MM.1S (cell line): Measurements from ENCODE around the gene RAB35.

ENCODE experiments used
- DNase-seq: peaks from one replicate; pipeline ENCODE4 v3.0.0-alpha.2; 2015
- H2AFZ ChIP-seq: fragments of 300-600 bp; sonication (generic); 2 replicates; pipeline ENCODE4 v1.6.0; 2016; ENCODE audit warnings: antibody characterized with exemption, low read length
- H3F3A ChIP-seq: fragments of 300-600 bp; sonication (generic); 2 replicates; pipeline ENCODE4 v1.6.1; 2016; ENCODE audit warnings: mild to moderate bottlenecking, antibody characterized with exemption, low read length, moderate library complexity, mixed read lengths; ENCODE audit not compliant: insufficient read depth
- H3K27ac ChIP-seq: fragments of 300-600 bp; sonication (generic); 2 replicates; pipeline ENCODE4 v1.5.1; 2016; ENCODE audit warnings: mild to moderate bottlenecking, low read length
- H3K27me3 ChIP-seq: fragments of 300-600 bp; sonication (generic); replicated peaks from 2 replicates; pipeline ENCODE4 v1.6.0; 2016; ENCODE audit warnings: low read length; ENCODE audit not compliant: insufficient read depth
- H3K36me3 ChIP-seq: fragments of 300-600 bp; sonication (generic); replicated peaks from 2 replicates; pipeline ENCODE4 v1.6.1; 2016; ENCODE audit warnings: mild to moderate bottlenecking, low read length, mixed read lengths; ENCODE audit not compliant: insufficient read depth
- H3K4me1 ChIP-seq: fragments of 300-600 bp; sonication (generic); 2 replicates; pipeline ENCODE4 v1.6.1; 2016; ENCODE audit warnings: low read length, mixed read lengths
- H3K4me2 ChIP-seq: fragments of 300-600 bp; sonication (generic); 2 replicates; pipeline ENCODE4 v1.6.0; 2016; ENCODE audit warnings: low read depth, low read length
- H3K4me3 ChIP-seq: fragments of 300-600 bp; sonication (generic); 2 replicates; pipeline ENCODE4 v1.5.1; 2016; ENCODE audit warnings: low read length, mixed read lengths
- H3K79me2 ChIP-seq: fragments of 300-600 bp; sonication (generic); 2 replicates; pipeline ENCODE4 v1.6.1; 2016; ENCODE audit warnings: mixed run types, low read length, mixed read lengths
- H3K9ac ChIP-seq: fragments of 300-600 bp; sonication (generic); 2 replicates; pipeline ENCODE4 v1.6.1; 2016; ENCODE audit warnings: low read length, mixed read lengths
- H3K9me2 ChIP-seq: fragments of 300-600 bp; sonication (generic); replicated peaks from 2 replicates; pipeline ENCODE4 v1.6.1; 2016; ENCODE audit warnings: mild to moderate bottlenecking, low read length, mixed read lengths; ENCODE audit not compliant: insufficient read depth
- H3K9me3 ChIP-seq: fragments of 300-600 bp; sonication (generic); replicated peaks from 2 replicates; pipeline ENCODE4 v1.6.1; 2016; ENCODE audit warnings: mild to moderate bottlenecking, low read length, mixed read lengths; ENCODE audit not compliant: insufficient read depth
- H4K20me1 ChIP-seq: fragments of 300-600 bp; sonication (generic); 2 replicates; pipeline ENCODE4 v1.6.1; 2016; ENCODE audit warnings: mild to moderate bottlenecking, low read length, moderate library complexity, mixed read lengths; ENCODE audit not compliant: insufficient read depth
- CTCF ChIP-seq: fragments of 300-600 bp; sonication (generic); IDR thresholded peaks from 2 replicates; pipeline ENCODE4 v1.5.1; 2016; ENCODE audit warnings: antibody characterized with exemption, low read length, mixed read lengths
- EZH2 ChIP-seq: fragments of 300-600 bp; sonication (generic); optimal IDR thresholded peaks from 2 replicates; pipeline ENCODE3; 2017; ENCODE audit warnings: low read depth, mild to moderate bottlenecking, antibody characterized with exemption, low read length, mixed read lengths
- EZH2phosphoT487 ChIP-seq: fragments of 300-600 bp; sonication (generic); IDR thresholded peaks from 2 replicates; pipeline ENCODE4 v1.6.1; 2018; ENCODE audit warnings: antibody characterized with exemption, low read length

Gene RAB35

GRCh38 chr12:120130011-120130410, 13.5 kb upstream of the RAB35 start:
- H4K20me1 ChIP-seq: no peaks in the 10 kb centered on the region; the same call in 1 of the 2 replicates
- TF ChIP-seq CTCF: no peak
- TF ChIP-seq EZH2phosphoT487: no peak
- no peak for TF ChIP-seq EZH2
- H3F3A ChIP-seq: peaks cover 22% of the 10 kb centered on the region
- H3K4me2 ChIP-seq: no peak overlapping the region
- no peaks in the 10 kb centered on the region for H3K9me2 ChIP-seq
- H3K27me3 ChIP-seq: no peaks in the 10 kb centered on the region
- H3K9ac ChIP-seq: no peak overlapping the region
- H3K27ac ChIP-seq: no peak overlapping the region
- H3K36me3 ChIP-seq: no peaks in the 10 kb centered on the region
- H3K4me1 ChIP-seq: peaks cover 33% of the 10 kb centered on the region
- H3K79me2 ChIP-seq: peaks cover 9% of the 10 kb centered on the region; the same call in 1 of the 2 replicates
- no peak overlapping the region for H3K4me3 ChIP-seq
- H3K9me3 ChIP-seq: no peaks in the 10 kb centered on the region
- H2AFZ ChIP-seq: no peak overlapping the region
- DNase-seq: no peak

GRCh38 chr12:120126635-120127005, 10.1 kb upstream of the RAB35 start:
- TF ChIP-seq CTCF (no peak), EZH2 (no peak), EZH2phosphoT487 (no peak)
- H3K4me3 ChIP-seq: no peak overlapping the region
- H3K79me2 ChIP-seq: peaks cover 5% of the 10 kb centered on the region; the same call in 1 of the 2 replicates
- peaks cover 10% of the 10 kb centered on the region for H3K4me1 ChIP-seq
- no peaks in the 10 kb centered on the region for H3K36me3 ChIP-seq
- H3F3A ChIP-seq: peaks cover 15% of the 10 kb centered on the region
- no peak overlapping the region for H3K27ac ChIP-seq
- H3K27me3 ChIP-seq: no peaks in the 10 kb centered on the region
- no peaks in the 10 kb centered on the region for H4K20me1 ChIP-seq
- no peak for DNase-seq
- H3K9me3 ChIP-seq: no peaks in the 10 kb centered on the region
- H2AFZ ChIP-seq: no peak overlapping the region
- no peaks in the 10 kb centered on the region for H3K9me2 ChIP-seq
- no peak overlapping the region for H3K4me2 ChIP-seq
- H3K9ac ChIP-seq: no peak overlapping the region

DNA sequence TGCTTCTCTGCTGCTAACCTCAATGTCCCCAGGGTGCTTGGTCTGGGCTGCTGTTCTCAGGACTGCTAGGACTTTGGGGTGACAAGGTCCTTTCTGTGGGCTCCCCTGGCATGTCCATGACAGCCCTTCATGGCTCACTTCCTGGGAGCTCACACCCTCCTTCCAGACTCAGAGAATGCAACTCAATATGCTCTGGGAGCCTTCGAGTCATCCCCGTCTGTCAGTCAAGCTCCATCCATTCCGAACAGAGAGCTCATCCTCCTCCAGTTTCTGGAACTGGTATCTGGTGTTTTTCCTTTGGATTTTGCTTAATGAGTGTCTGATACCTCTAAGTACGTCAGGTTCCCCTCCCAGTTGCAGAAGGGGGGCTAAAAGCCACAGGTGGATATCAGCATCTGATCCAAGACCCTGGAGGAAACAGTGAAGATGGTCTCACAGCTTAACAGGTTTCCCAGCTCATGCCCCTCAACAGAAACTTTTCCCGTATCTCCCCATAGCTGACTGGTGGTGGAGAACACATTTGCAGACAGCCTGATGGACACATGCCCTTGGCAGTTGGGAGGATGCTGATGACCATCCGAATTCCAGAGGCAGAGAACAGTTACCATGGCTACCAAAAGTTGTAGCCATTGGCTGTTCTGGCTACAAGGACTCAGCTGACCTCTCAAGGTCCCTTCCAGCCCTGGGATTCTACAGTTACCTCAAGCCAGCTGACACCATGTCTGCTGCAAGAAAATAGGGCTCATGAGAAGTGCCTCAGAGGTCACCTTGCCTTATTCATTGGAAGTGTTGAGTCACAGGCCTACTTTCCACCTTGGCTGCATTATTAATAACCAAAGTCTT, 9.5 kb upstream of the RAB35 start:
- no peaks in the 10 kb centered on the region for H3K27me3 ChIP-seq
- no peak overlapping the region for H3K4me2 ChIP-seq
- H3K4me1 ChIP-seq: peaks cover 14% of the 10 kb centered on the region
- no peak overlapping the region for H2AFZ ChIP-seq
- DNase-seq: no peak
- H4K20me1 ChIP-seq: no peaks in the 10 kb centered on the region
- no peaks in the 10 kb centered on the region for H3K9me2 ChIP-seq
- H3K27ac ChIP-seq: no peak overlapping the region
- H3K9ac ChIP-seq: no peak overlapping the region
- TF ChIP-seq EZH2phosphoT487: no peak
- TF ChIP-seq EZH2: no peak
- TF ChIP-seq CTCF: no peak
- H3F3A ChIP-seq: peaks cover 21% of the 10 kb centered on the region
- H3K9me3 ChIP-seq: no peaks in the 10 kb centered on the region
- no peaks in the 10 kb centered on the region for H3K36me3 ChIP-seq
- H3K4me3 ChIP-seq: no peak overlapping the region
- H3K79me2 ChIP-seq: no peaks in the 10 kb centered on the region; the same call in 1 of the 2 replicates
